Ovary (tissue), 10 donors: Measurements from ENCODE around the gene EEF2K. TPM values are rescaled to one million over a fixed set of nuclear protein-coding genes. Genes with fewer than 3 reads are reported as not detected.

ENCODE experiments used
- DNase-seq, 5 donors: peaks; one replicate each; pipeline ENCODE4 v3.0.0-alpha.2; 2019 to 2020
- H3K27ac ChIP-seq, 2 donors: fragments of 200-600 bp; one replicate each; pipeline versions ENCODE4 v1.5.1 to v1.8.0; 2019 to 2022
- H3K27me3 ChIP-seq: fragments of 200-600 bp; one replicate; pipeline ENCODE4 v1.8.0; 2022
- H3K36me3 ChIP-seq: fragments of 200-600 bp; sonication (generic); one replicate; pipeline ENCODE4 v1.5.1; 2019
- H3K4me1 ChIP-seq: one replicate; pipeline ENCODE4 v1.8.1; 2013; ENCODE audit warnings: mild to moderate bottlenecking, moderate library complexity; ENCODE audit not compliant: insufficient read depth
- H3K4me3 ChIP-seq: fragments of 200-600 bp; sonication (generic); one replicate; pipeline ENCODE4 v1.5.1; 2017
- H3K9me3 ChIP-seq, 2 donors: fragments of 200-600 bp in 1 of 2; sonication (generic) in 1 of 2; one replicate each; pipeline versions ENCODE4 v1.5.1 to v1.8.1; 2013 to 2019; ENCODE audit warnings: mild to moderate bottlenecking in 1 of 2, moderate library complexity in 1 of 2
- CTCF ChIP-seq, 3 donors: fragments of 450-650 bp in 2 of 3; fragments of 200-600 bp in 1 of 3; IDR thresholded peaks; one replicate each; pipeline versions ENCODE4 v1.5.1 to v1.8.0; 2016 to 2022; ENCODE audit warnings: antibody characterized with exemption in 3 of 3, mild to moderate bottlenecking in 1 of 3
- EP300 ChIP-seq: sonication (generic); formaldehyde crosslinking; IDR thresholded peaks from one replicate; pipeline ENCODE4 v1.6.1; 2017; ENCODE audit warnings: antibody characterized with exemption
- POLR2A ChIP-seq: fragments of 450-650 bp; IDR thresholded peaks from one replicate; pipeline ENCODE4 v1.6.1; 2017; ENCODE audit warnings: antibody characterized with exemption, mild to moderate bottlenecking, moderate library complexity
- whole genome bisulfite sequencing, 3 donors: extraction: QIAGEN DNeasy Blood & Tissue Kit in 1 of 3; methylation state at CpG; one replicate each; pipeline versions ENCODE4 v1.1.5 to v1.1.7; 2013 to 2017; 5-methylcytosine and 5-hydroxymethylcytosine counted together
- intact Hi-C, 4 donors: fragments of 100-400 bp; cut with DNase I; formaldehyde crosslinking; loops; one replicate each; pipeline versions ENCODE4 v1.11.0 to v1.15.1; 2022 to 2023
- long read RNA-seq, 3 donors: library from polyadenylated mRNA in 2 of 3; unstranded in 2 of 3; transcript quantifications; one replicate each; pipeline ENCODE4 v2.0.0 and lab custom pipeline, GENCODE V29; 2021 to 2026
- polyA plus RNA-seq, 2 donors: library from polyadenylated mRNA; stranded (reverse); fragments of 200-250 nt in 1 of 2; fragments of 350-450 nt in 1 of 2; fragmentation: Illumina TruSeq in 1 of 2; extraction: RNeasy Lipid Tissue Mini Kit (QIAGEN cat#74804) in 1 of 2; gene quantifications; one replicate each; pipeline ENCODE4 v1.2.3, GENCODE V29; 2013 to 2014
- total RNA-seq, 7 donors: library from RNA; depleted of rRNA in 2 of 7; stranded (reverse); fragments of >200 nt in 2 of 7; fragmentation: NEBNext Ultra II Directional in 3 of 7; extraction: Animal tissue kit (Norgen Biotek cat#: 25700) in 3 of 7; gene quantifications; one replicate each; pipeline versions ENCODE4 v1.1.0 to v1.2.4, GENCODE V29; 2016 to 2023
- donor health status: DM: no; HTN: no; CAD: no; lungs with moderate emphysema.
- donor health status: DM: no; HTN: no; CAD: no.
- donor health status: Bipolar disorder and iron deficiency.
- donor health status: DM: yes; HTN: yes; CAD: no.
- donor health status: DM: no; HTN: no; CAD: no.
- donor health status: DM: yes; HTN: yes; CAD: no.

EEF2K gene
- total RNA-seq (10 to 100 TPM in 6 of 7 donors, 1 to 10 TPM in 1; 8.1 to 37.6 (median 28.0) TPM), polyA plus RNA-seq (10 to 100 TPM in 1 of 2 donors, 1 to 10 TPM in 1; 8.4 to 18.8 TPM)
- long read RNA-seq, donor 1, full-length matches to known transcripts = 6 of 42 reads
- long read RNA-seq, donor 1, partial matches to known transcripts = 16 of 42 reads
- long read RNA-seq, donor 1, other reads (novel, unspliced or antisense) = 20 of 42 reads
- long read RNA-seq, donor 2 = 0 reads
- long read RNA-seq, donor 3, full-length matches to known transcripts = 22 of 40 reads
- long read RNA-seq, donor 3, partial matches to known transcripts = 10 of 40 reads
- long read RNA-seq, donor 3, other reads (novel, unspliced or antisense) = 8 of 40 reads

- DNase-seq = peak; percentile 92 to 96 (median 94)
- no peaks in the 10 kb centered on the region for H3K36me3 ChIP-seq
- WGBS, 3 donors = 0 to 1% (median 0%) methylated on average over 62 to 74 of the region's 74 CpGs
- intact Hi-C loops = loop anchor here in 2 of 4 donors (2.0 to 5.0 kb wide), 2 partner anchors 91 kb away; partner anchors contain the start of gene POLR3E (in 2 of the 2)
- H3K4me3 ChIP-seq = peak within 1 kb of the TSS; percentile 93
- peaks cover 10% of the 10 kb centered on the region for H3K4me1 ChIP-seq
- H3K27me3 ChIP-seq = no peaks in the 10 kb centered on the region
- peak within 1 kb of the TSS; percentile 67 to 79 for H3K27ac ChIP-seq
- TF ChIP-seq CTCF (IDR thresholded peaks at IDR 0.05) = peak; percentile 66 to 97 (median 93)
- no peak for TF ChIP-seq EP300
- peak; percentile 39 for TF ChIP-seq POLR2A
- no peaks in the 10 kb centered on the region for H3K9me3 ChIP-seq
Measured at GRCh38 chr16:22206013-22206841, at the start of gene EEF2K. EEF2K (plus strand) TSS chr16:22206278; CDS start chr16:22225730, 19,452 bp downstream.

GRCh38 chr16:22161401-22161800, 44.7 kb upstream of the EEF2K start:
- no peak for DNase-seq
- Histone ChIP-seq H3K4me3 (no peak overlapping the region), H3K36me3 (no peaks in the 10 kb centered on the region), H3K4me1 (no peaks in the 10 kb centered on the region), H3K27ac (no peak overlapping the region), H3K27me3 (no peaks in the 10 kb centered on the region), H3K9me3 (no peaks in the 10 kb centered on the region)
- TF ChIP-seq EP300 = no peak
- TF ChIP-seq POLR2A = no peak
- no peak for TF ChIP-seq CTCF (IDR thresholded peaks at IDR 0.05)
- intact Hi-C loops = no loop called here

GRCh38 chr16:22161999-22162655, 44.0 kb upstream of the EEF2K start, which contains the start of gene SDR42E2:
SDR42E2 (plus strand) TSS chr16:22162506; CDS start chr16:22165583, 3,077 bp downstream.
- intact Hi-C loops = no loop called here
- Histone ChIP-seq H3K27ac (no peak within 1 kb of the TSS), H3K36me3 (no peaks in the 10 kb centered on the region), H3K4me3 (no peak within 1 kb of the TSS), H3K9me3 (no peaks in the 10 kb centered on the region), H3K4me1 (no peaks in the 10 kb centered on the region), H3K27me3 (no peaks in the 10 kb centered on the region)
- DNase-seq = no peak
- 5 to 12% (median 6%) methylated on average over 18 to 40 of the region's 40 CpGs for WGBS, 3 donors
- TF ChIP-seq EP300 (no peak), CTCF (IDR thresholded peaks at IDR 0.05) (no peak), POLR2A (no peak)

GRCh38 chr16:22162656-22163009, 43.4 kb upstream of the EEF2K start:
- H3K4me1 ChIP-seq = no peaks in the 10 kb centered on the region
- H3K4me3 ChIP-seq = no peak overlapping the region
- no peaks in the 10 kb centered on the region for H3K9me3 ChIP-seq
- intact Hi-C loops = no loop called here
- no peak for DNase-seq
- no peaks in the 10 kb centered on the region for H3K36me3 ChIP-seq
- WGBS, 3 donors = 27 to 36% (median 35%) methylated on average over 14 of the region's 14 CpGs
- no peak for TF ChIP-seq POLR2A
- TF ChIP-seq CTCF (IDR thresholded peaks at IDR 0.05) = no peak
- no peak for TF ChIP-seq EP300
- no peaks in the 10 kb centered on the region for H3K27me3 ChIP-seq
- no peak overlapping the region for H3K27ac ChIP-seq
